ENCODE data around the gene KRT77. TPM values are rescaled to one million over a fixed set of nuclear protein-coding genes. Genes with fewer than 3 reads are reported as not detected.

The KRT77 gene
- total and polyA plus RNA-seq, 2 experiments from 2014 or later, result not detected

GRCh38 chr12:52729147-52729546 is 25.8 kb upstream of the KRT77 start:
- Histone ChIP-seq H3K27me3 (replicated peaks; ENCODE audit: insufficient read depth) (peaks cover 23% of the 10 kb centered on the region), H3K9ac (no peak overlapping the region), H3K4me1 (ENCODE audit: insufficient read depth) (no peaks in the 10 kb centered on the region), H2AFZ (no peak overlapping the region), H3F3A (ENCODE audit: insufficient read depth) (no peaks in the 10 kb centered on the region), H3K9me3 (ENCODE audit: low read depth) (no peaks in the 10 kb centered on the region), H3K36me3 (ENCODE audit: low read depth) (no peaks in the 10 kb centered on the region), H3K9me2 (ENCODE audit: insufficient read depth) (no peaks in the 10 kb centered on the region), H3K4me2 (ENCODE audit: unreplicated experiment) (no peak overlapping the region), H3K4me3 (no peak overlapping the region), H4K20me1 (ENCODE audit: insufficient read depth) (no peaks in the 10 kb centered on the region), H3K27ac (no peak overlapping the region), H3K79me2 (ENCODE audit: insufficient read depth) (no peaks in the 10 kb centered on the region)
- in situ Hi-C loops (cut with MboI), result no loop called here
- no peak for DNase-seq
- WGBS, 2 experiments (ENCODE audit: low coverage in 1 of 2, low lambda C conversion rate in 2 of 2, missing lambda C conversion rate in 2 of 2), result 42 to 46% methylated on average over 10 of the region's 10 CpGs
- TF ChIP-seq EZH2 (IDR thresholded peaks at IDR 0.05; ENCODE audit: insufficient read depth, poor library complexity, severe bottlenecking) (no peak), EZH2phosphoT487 (IDR thresholded peaks at IDR 0.05; ENCODE audit: insufficient read depth, low read depth) (no peak)

- Histone ChIP-seq H3K79me2 (ENCODE audit: insufficient read depth) (no peaks in the 10 kb centered on the region), H3K36me3 (ENCODE audit: low read depth) (no peaks in the 10 kb centered on the region), H3K4me1 (ENCODE audit: insufficient read depth) (no peaks in the 10 kb centered on the region), H3K9me2 (ENCODE audit: insufficient read depth) (no peaks in the 10 kb centered on the region), H3K27ac (no peak overlapping the region), H4K20me1 (ENCODE audit: insufficient read depth) (no peaks in the 10 kb centered on the region), H2AFZ (no peak overlapping the region), H3F3A (ENCODE audit: insufficient read depth) (no peaks in the 10 kb centered on the region), H3K27me3 (replicated peaks; ENCODE audit: insufficient read depth) (peaks cover 21% of the 10 kb centered on the region), H3K4me2 (ENCODE audit: unreplicated experiment) (no peak overlapping the region), H3K9me3 (ENCODE audit: low read depth) (no peaks in the 10 kb centered on the region), H3K4me3 (no peak overlapping the region), H3K9ac (no peak overlapping the region)
- in situ Hi-C loops (cut with MboI), result no loop called here
- DNase-seq, result no peak
- 77 to 78% methylated on average over 2 of the region's 2 CpGs for WGBS, 2 experiments (ENCODE audit: low coverage in 1 of 2, low lambda C conversion rate in 2 of 2, missing lambda C conversion rate in 2 of 2)
- no peak for TF ChIP-seq EZH2 (IDR thresholded peaks at IDR 0.05; ENCODE audit: insufficient read depth, poor library complexity, severe bottlenecking)
- TF ChIP-seq EZH2phosphoT487 (IDR thresholded peaks at IDR 0.05; ENCODE audit: insufficient read depth, low read depth), result no peak
Measured at GRCh38 chr12:52728374-52728773, 25.1 kb upstream of the KRT77 start.

GRCh38 chr12:52727037-52727436 is 23.7 kb upstream of the KRT77 start:
- Histone ChIP-seq H3K9me2 (ENCODE audit: insufficient read depth) (no peaks in the 10 kb centered on the region), H3F3A (ENCODE audit: insufficient read depth) (no peaks in the 10 kb centered on the region), H3K9ac (no peak overlapping the region), H3K27ac (no peak overlapping the region), H3K9me3 (ENCODE audit: low read depth) (no peaks in the 10 kb centered on the region), H3K4me2 (ENCODE audit: unreplicated experiment) (no peak overlapping the region), H3K36me3 (ENCODE audit: low read depth) (no peaks in the 10 kb centered on the region), H3K4me3 (no peak overlapping the region), H3K4me1 (ENCODE audit: insufficient read depth) (no peaks in the 10 kb centered on the region), H3K79me2 (ENCODE audit: insufficient read depth) (no peaks in the 10 kb centered on the region), H4K20me1 (ENCODE audit: insufficient read depth) (no peaks in the 10 kb centered on the region), H3K27me3 (replicated peaks; ENCODE audit: insufficient read depth) (peaks cover 14% of the 10 kb centered on the region), H2AFZ (no peak overlapping the region)
- DNase-seq, result no peak
- in situ Hi-C loops (cut with MboI), result no loop called here
- TF ChIP-seq EZH2 (IDR thresholded peaks at IDR 0.05; ENCODE audit: insufficient read depth, poor library complexity, severe bottlenecking) (no peak), EZH2phosphoT487 (IDR thresholded peaks at IDR 0.05; ENCODE audit: insufficient read depth, low read depth) (no peak)
- WGBS, 2 experiments (ENCODE audit: low coverage in 1 of 2, low lambda C conversion rate in 2 of 2, missing lambda C conversion rate in 2 of 2), result 63 to 65% methylated on average over 4 of the region's 4 CpGs

GRCh38 chr12:52726451-52726850 is 23.1 kb upstream of the KRT77 start:
- Histone ChIP-seq H4K20me1 (ENCODE audit: insufficient read depth) (no peaks in the 10 kb centered on the region), H3K9ac (no peak overlapping the region), H3K4me1 (ENCODE audit: insufficient read depth) (no peaks in the 10 kb centered on the region), H3K4me3 (no peak overlapping the region), H3K79me2 (ENCODE audit: insufficient read depth) (no peaks in the 10 kb centered on the region), H2AFZ (no peak overlapping the region), H3K9me3 (ENCODE audit: low read depth) (no peaks in the 10 kb centered on the region), H3K36me3 (ENCODE audit: low read depth) (no peaks in the 10 kb centered on the region), H3K4me2 (ENCODE audit: unreplicated experiment) (no peak overlapping the region), H3K9me2 (ENCODE audit: insufficient read depth) (no peaks in the 10 kb centered on the region), H3K27me3 (replicated peaks; ENCODE audit: insufficient read depth) (peaks cover 14% of the 10 kb centered on the region), H3F3A (ENCODE audit: insufficient read depth) (no peaks in the 10 kb centered on the region), H3K27ac (no peak overlapping the region)
- DNase-seq, result no peak
- in situ Hi-C loops (cut with MboI), result no loop called here
- WGBS, 2 experiments (ENCODE audit: low coverage in 1 of 2, low lambda C conversion rate in 2 of 2, missing lambda C conversion rate in 2 of 2), result 20 to 26% methylated on average over 2 of the region's 2 CpGs
- TF ChIP-seq EZH2phosphoT487 (IDR thresholded peaks at IDR 0.05; ENCODE audit: insufficient read depth, low read depth), result no peak
- TF ChIP-seq EZH2 (IDR thresholded peaks at IDR 0.05; ENCODE audit: insufficient read depth, poor library complexity, severe bottlenecking), result no peak

GRCh38 chr12:52724384-52724783 is 21.1 kb upstream of the KRT77 start:
- 49 to 61% methylated on average over 3 of the region's 3 CpGs for WGBS, 2 experiments (ENCODE audit: low coverage in 1 of 2, low lambda C conversion rate in 2 of 2, missing lambda C conversion rate in 2 of 2)
- Histone ChIP-seq H3K4me1 (ENCODE audit: insufficient read depth) (no peaks in the 10 kb centered on the region), H3K27me3 (replicated peaks; ENCODE audit: insufficient read depth) (peaks cover 6% of the 10 kb centered on the region)

More at GRCh38 chr12:52724384-52724783, 21.1 kb upstream of the KRT77 start:
- TF ChIP-seq EZH2 (IDR thresholded peaks at IDR 0.05; ENCODE audit: insufficient read depth, poor library complexity, severe bottlenecking) (no peak), EZH2phosphoT487 (IDR thresholded peaks at IDR 0.05; ENCODE audit: insufficient read depth, low read depth) (no peak)
- in situ Hi-C loops (cut with MboI), result no loop called here
- Histone ChIP-seq H2AFZ (no peak overlapping the region), H3K9me3 (ENCODE audit: low read depth) (no peaks in the 10 kb centered on the region), H4K20me1 (ENCODE audit: insufficient read depth) (no peaks in the 10 kb centered on the region), H3K79me2 (ENCODE audit: insufficient read depth) (no peaks in the 10 kb centered on the region), H3K9me2 (ENCODE audit: insufficient read depth) (no peaks in the 10 kb centered on the region), H3K36me3 (ENCODE audit: low read depth) (no peaks in the 10 kb centered on the region), H3K4me3 (no peak overlapping the region), H3K9ac (no peak overlapping the region), H3K4me2 (ENCODE audit: unreplicated experiment) (no peak overlapping the region), H3F3A (ENCODE audit: insufficient read depth) (no peaks in the 10 kb centered on the region), H3K27ac (no peak overlapping the region)
- no peak for DNase-seq
